Measurements from ENCODE around the gene CBX5.
A peak's percentile ranks its signal among the peaks of the same experiment; 100 is the strongest.
"Not testable (repeated sequence)": the region's sequence is repeated elsewhere in the genome, so short reads cannot be mapped to it uniquely, and the experiment has no call there.

CBX5 gene

GRCh38 chr12:54279632-54280467 is at the start of gene CBX5:
TSS of gene CBX5 (minus strand) at chr12:54280122. CDS start at chr12:54257650, 22,472 bp downstream.
- peak; percentile 100 for DNase-seq

- no peak for DNase-seq
These were observed 48.8 kb upstream of the CBX5 start for GRCh38 chr12:54328595-54329337.

- DNase-seq = not testable (repeated sequence)
These were observed 45.7 kb upstream of the CBX5 start for GRCh38 chr12:54325442-54326109.

GRCh38 chr12:54324617-54325441 is 44.9 kb upstream of the CBX5 start, which contains the start of gene COPZ1:
TSS of gene COPZ1 (plus strand) at chr12:54325131. CDS start at chr12:54325164, 33 bp downstream.
- peak; percentile 99 for DNase-seq

GRCh38 chr12:54321363-54321762 is 41.4 kb upstream of the CBX5 start:
- no peak for DNase-seq

GRCh38 chr12:54312309-54312708 is 32.4 kb upstream of the CBX5 start:
- not testable (repeated sequence) for DNase-seq

- no peak for DNase-seq
These were observed 31.1 kb upstream of the CBX5 start for GRCh38 chr12:54311051-54311450.

GRCh38 chr12:54306925-54307741 is 27.2 kb upstream of the CBX5 start:
- DNase-seq = no peak

GRCh38 chr12:54304187-54304810 is 24.4 kb upstream of the CBX5 start:
- DNase-seq = no peak

- no peak for DNase-seq
These were observed 23.7 kb upstream of the CBX5 start for GRCh38 chr12:54303640-54304039.

GRCh38 chr12:54301428-54302048 is 21.6 kb upstream of the CBX5 start:
- DNase-seq = no peak

- DNase-seq = peak; percentile 77
These were observed 21.0 kb upstream of the CBX5 start, which contains the start of gene NFE2 for GRCh38 chr12:54300732-54301427. TSS of gene NFE2 (minus strand) at chr12:54301015. CDS start at chr12:54295248, 5,767 bp downstream.

- no peak for DNase-seq
These were observed 20.4 kb upstream of the CBX5 start for GRCh38 chr12:54300225-54300731.

GRCh38 chr12:54299515-54300224 is 19.7 kb upstream of the CBX5 start:
- DNase-seq = no peak

GRCh38 chr12:54298904-54299303 is 19.0 kb upstream of the CBX5 start:
- DNase-seq = no peak

GRCh38 chr12:54296393-54297099 is 16.6 kb upstream of the CBX5 start:
- DNase-seq = no peak

GRCh38 chr12:54294953-54295566 is 15.1 kb upstream of the CBX5 start:
- no peak for DNase-seq

Data from eye (tissue), 1 donor.